Activated CD8-positive, alpha-beta memory T cell treated with anti-CD3 and anti-CD28 coated beads, Interleukin-2, amount 50 U/mL, for 1 hour (primary cell): ENCODE measurements around the gene GRIK2.

Experiments used
- DNase-seq: peaks from one replicate; pipeline ENCODE4 v3.0.0-alpha.2; 2020; ENCODE audit errors: extremely low read depth

The GRIK2 gene

DNA sequence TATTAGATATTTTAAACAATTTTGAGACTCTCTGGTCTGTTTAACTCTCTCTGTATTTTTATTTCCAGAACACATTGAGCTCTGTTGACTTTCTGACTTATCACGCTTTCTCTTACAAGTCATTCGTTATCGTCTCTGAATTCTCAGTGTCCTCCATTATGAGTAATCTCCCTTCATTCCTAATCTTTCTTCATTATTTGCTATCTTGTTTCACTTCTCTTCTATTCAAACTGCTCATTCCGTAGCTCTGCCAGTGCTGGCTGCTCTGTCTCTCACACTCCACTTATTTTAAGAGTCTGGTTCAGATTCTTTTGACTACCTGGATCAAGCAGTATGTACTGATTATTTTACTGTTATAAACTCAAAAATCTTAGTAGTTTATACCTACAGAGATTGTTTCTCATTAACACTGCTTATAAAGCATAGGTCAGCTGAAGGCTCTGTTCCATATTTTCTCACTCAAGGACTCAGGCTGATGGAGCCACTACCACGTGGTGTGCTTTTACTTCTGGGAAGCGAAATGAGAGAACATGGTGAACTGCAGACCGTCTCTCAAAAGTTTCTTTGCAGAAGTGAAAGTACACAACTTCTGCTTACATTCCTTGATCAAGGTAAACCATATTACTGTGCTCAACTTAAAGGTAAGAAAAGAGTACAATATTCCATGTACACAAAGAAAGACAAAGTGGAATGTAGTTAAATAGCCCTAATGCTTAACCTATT lies 485.2 kb downstream of the GRIK2 start:
- DNase-seq = no peak

DNA sequence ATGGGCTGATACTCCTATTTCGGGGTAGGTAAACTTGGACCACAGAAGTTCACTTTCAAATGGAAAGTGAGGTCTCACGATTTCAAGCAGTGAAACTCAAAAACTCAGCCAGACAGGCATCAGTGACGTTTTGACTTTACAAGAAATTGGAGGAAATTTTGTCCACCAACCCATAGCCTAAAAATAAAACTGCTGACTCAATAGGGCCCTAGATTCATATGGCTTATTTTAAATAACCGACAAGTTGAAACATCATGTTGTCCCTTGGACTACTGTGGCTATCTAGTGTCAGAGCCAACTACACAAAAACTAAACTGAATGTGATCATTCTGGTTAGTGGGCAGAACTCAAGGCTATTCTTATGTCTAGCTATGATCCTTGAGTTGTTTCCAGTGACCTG lies 486.3 kb downstream of the GRIK2 start:
- DNase-seq = no peak

DNA sequence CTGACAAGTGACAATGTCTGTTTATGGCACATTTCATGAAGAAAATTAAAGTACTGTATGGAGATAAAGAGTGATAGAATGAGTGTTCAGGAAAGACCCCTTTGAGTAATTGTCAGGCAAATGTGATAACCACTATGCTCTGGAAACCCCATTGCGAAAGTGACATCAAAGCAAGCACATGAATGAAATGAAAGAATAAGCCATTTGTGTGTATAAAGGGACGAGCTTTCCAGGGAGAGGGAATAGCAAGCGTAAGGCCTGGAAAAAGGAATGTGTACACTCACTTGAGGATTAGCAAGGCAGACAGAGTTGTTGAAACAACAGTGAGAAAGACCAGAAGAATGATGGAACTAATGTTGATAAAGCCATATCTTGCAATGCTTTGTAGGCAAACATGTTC lies 490.0 kb downstream of the GRIK2 start:
- DNase-seq = no peak

DNA sequence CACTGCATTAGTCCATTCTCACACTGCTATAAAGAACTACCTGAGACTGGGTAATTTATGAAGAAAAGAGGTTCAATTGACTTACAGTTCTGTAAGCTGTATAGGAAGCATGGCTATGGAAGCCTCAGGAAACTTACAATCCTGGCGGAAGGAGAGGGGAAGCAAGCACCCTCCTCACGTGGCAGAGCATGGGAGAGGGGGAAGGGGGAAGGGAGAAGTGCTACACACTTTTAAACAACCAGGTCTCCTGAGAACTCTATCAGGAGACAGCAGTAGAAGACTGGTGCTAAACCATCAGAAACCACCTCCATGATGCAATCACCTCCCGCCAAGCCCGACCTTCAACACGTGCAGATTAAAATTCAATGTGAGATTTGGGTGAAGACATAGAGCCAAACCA lies 494.0 kb downstream of the GRIK2 start:
- DNase-seq = no peak

DNA sequence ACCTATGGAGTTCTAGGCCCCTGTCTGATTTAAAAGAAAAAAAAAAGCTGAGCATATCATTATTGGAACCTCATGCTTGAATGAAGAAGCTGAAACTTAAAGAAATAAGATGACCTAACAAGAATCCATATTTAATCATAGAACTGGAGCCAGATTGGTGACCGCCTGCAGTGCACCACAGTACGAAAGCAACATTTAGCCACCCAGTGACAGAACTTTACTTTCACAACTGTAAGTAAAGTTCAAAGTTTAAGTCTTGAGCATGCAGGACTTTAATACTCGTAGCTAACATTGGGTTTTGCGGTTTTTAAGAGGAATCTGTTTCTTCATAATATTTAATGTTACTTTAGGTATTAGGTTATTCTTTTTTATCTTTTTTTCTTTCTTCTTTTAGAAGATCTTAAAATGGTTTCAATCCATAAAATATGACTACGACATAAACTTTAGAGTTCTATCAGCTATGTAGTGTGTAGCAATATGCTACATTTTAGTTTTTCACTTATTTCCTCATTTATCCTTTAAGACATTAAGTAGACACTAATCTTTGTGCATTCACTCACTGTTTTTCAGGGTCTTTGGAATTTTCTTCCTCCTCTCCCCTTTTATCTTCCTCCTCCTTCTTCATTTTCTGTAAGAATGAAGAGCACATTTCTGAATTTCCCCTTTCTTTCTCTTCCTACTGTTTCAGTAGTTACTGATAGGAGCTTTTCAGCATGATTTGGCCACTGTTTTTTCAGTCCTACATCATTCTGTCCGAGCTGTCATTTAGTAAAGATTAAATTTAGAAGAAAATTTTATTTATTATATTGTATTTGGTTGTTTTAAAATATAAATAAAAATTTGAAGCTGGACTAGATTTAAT lies 514.1 kb downstream of the GRIK2 start:
- DNase-seq = no peak

- DNase-seq = no peak
Measured at GRCh38 chr6:101909366-101909765, 515.9 kb downstream of the GRIK2 start.

DNA sequence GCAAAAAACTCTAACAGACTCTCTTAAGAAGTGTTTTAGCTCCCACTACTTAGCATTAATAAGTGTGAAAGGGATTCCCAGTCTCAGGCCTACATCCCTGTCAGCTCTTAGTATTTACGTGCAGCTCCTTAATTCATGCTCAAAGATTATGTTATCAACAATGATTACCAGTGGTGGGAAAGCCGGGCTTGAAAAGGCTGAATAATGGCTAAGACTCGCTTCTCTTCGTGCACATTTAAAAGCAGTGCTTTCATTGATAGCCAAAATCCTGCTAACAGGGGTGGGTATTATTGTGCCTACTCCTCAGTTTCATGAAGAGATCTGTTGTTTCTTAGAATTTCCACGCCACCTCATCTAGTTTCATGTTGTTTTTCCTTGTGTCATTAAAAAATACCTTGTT lies 518.8 kb downstream of the GRIK2 start:
- no peak for DNase-seq

DNA sequence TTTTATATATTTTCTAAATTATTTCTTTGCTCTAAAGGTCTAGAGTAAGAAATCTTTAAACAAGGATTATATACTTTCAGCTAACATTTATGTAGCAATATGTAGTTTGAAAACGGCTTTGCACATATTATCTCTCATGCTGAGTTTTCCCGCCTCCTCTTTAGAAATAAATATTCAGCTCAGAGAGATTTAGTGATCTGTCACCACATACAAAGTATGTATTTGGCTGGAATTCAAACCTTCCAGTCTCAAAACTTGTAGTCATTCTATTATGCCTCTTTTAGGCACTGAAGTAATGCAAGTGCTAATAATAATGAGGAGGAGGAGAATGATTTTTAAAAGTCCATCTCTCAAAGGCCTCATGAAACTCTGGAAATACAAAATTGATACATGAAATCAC lies 525.0 kb downstream of the GRIK2 start:
- no peak for DNase-seq

DNA sequence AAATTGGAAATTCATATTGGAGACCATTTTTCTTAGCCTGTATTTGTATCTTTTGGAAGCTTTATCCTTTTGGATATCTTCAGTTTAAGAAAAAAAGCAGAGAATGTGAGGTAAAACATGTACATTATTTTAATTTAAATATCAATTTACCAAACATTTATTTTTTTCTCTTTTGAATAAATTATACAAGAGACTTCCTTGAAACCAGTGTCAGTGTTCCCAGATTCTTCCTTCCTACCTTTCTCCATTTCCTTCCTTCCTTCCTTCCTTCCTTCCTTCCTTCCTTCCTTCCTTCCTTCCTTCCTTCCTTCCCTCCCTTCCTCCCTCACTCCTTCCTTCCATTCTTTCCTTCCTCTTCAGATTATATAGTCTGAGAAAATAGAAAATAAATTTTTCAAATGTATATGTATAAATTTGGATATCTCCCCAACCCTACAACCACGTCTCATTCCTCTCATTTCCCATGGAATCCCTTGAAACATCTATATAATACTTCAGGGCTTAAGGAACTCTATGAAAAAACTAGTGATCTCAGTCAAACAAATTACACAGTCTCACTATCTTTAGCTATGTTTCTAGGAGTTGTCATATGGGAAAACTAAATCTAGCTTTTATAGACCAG lies 528.4 kb downstream of the GRIK2 start:
- DNase-seq = no peak

DNA sequence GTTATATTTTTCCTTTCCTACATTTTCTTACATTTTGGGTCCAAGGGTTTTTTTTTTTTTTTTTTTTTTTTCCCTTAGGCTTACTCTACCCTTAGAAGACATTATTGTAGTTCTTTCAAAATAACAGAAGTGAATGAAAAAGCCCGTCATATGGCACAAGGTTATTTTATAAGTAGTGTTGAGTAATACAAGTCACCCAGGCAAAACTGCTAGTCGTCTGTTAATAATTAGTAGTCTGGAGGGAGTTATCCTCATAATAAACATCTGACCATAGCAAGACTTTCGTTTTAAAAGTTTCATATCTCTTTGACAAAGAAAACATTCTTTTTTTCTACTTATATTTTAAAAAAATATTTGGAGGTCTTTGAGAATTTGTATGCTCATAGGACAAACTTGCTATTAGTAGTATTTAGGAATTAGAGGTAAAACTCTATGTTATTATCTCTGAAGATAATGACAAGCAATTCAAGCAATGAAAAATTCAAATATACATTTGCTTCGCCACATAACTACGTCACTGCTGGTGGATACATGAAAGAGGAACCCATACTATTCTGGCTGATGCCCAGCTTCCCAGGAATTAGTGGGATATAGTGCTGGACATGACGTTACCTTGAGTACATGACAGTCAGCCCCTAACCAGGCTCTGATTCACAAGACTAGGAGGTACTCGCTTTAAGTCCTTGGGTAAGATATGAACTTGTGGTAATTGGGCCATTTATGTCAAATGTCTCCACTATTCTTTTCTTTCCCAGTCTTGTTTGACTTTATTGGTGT lies 532.8 kb downstream of the GRIK2 start:
- DNase-seq = no peak

DNA sequence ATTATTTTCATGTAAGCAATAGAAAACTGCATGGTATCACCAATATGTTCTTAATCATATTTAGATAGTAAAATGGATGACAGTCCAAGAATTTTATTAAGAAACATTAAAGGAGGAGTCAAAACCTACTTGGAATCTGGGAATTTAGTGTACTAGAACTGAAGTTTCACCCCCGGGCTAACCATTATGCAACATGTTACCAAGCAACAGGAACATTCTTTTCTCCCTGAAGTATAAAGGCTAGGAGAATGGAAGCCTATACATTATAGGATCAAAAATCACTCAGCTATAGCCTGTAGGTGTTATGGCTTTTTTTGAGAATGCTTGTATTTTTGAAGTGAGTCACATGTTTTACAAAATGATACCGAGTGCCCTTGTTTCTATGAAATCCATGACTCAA lies 538.3 kb downstream of the GRIK2 start:
- DNase-seq = no peak

DNA sequence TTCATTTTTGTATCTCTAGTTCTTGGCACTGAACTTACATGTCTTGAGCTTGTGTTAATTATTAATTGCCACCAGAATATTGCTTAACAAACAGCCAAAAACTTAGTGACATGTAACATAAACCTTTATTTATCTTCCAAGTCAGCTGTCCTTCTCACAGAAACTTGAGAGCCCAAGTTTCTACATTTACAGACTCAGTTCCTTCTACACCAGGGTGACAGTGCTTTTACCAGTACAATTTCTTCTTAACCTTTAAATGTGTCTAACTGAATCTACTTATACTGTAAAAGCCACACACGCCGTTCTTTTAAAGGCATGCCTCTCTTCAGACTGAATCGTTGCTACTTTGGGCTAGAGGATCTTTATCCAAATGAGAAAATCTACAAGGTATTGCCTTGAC lies 539.2 kb downstream of the GRIK2 start:
- DNase-seq = no peak

- DNase-seq = no peak
Measured at GRCh38 chr6:101935732-101936131, 542.2 kb downstream of the GRIK2 start.

DNA sequence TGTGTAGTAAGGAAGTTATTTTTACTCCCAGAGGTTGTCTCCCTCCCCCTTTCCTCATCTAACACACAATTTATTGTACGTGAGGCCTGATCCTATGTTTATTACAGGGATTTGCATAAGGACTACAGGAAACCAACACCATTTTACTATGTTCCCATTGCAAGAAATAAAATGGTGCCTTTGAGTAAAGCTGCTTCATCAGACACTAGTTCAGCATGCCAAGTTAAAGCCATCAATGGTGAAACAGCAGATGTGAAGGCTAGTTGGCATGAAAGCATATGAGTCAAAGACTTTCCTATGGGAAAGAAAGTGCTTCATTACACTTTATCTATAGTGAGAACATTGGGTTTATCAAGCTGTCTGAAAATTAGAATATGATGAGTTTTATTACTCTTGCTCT lies 543.0 kb downstream of the GRIK2 start:
- no peak for DNase-seq

DNA sequence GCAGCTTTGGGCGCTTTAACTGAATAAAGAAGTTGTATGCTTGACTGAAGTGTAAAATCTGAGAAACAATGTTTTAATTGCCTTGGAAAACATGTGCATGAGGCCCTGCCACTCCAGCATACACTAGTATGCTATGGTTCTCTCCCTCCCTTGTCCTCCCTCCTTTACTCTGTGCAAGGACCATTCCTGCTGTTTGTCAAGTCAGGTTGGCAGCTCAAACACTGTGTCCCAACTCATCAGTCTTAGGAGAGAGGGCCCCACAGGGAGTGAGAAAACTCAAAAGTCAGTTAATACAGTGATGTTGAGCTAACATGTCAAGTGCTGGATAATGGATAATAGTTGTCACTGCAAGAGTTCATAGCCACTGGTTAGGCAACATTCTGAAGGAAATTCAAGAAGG lies 543.6 kb downstream of the GRIK2 start:
- no peak for DNase-seq

- DNase-seq = no peak
Measured at GRCh38 chr6:101940391-101940790, 546.9 kb downstream of the GRIK2 start.

- DNase-seq = no peak
Measured at GRCh38 chr6:101956961-101957360, 563.5 kb downstream of the GRIK2 start.

DNA sequence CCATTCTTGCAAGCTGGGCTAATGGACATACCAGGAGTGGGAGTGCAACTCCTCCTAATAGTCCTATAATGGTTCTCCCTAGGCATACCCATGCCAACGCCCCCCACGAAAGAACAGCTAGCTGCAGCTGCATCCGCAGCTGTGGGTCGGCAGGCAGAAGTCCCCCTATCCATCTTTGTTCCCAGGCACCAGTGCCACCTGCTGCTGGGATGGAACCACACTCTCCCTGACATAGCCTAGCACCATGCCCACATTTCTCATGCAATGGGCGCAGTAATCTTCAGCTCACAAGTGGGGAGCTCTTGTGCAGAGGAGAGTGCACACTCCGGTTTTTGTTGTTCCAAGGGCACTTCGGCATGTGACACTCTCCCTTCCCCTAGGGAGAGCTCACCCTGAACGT lies 567.8 kb downstream of the GRIK2 start:
- no peak for DNase-seq

DNA sequence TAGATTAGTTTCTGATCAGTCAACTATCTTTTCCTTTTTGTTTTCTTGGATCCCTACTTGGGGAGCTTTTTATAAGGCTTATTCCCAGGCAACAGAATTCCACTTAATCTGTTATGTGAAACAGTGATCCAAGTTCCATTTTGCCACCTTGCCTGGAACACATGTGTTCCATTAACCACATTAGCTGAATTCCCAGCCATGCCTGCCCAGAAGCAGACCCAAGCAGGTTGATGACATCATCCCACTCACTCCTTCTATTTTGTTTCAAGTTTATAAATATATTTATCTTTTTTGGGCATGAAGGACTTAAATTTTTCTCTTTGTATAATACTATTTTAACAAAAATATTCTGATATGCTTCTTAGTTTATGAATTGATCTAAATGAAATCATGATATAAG lies 587.4 kb downstream of the GRIK2 start:
- no peak for DNase-seq

DNA sequence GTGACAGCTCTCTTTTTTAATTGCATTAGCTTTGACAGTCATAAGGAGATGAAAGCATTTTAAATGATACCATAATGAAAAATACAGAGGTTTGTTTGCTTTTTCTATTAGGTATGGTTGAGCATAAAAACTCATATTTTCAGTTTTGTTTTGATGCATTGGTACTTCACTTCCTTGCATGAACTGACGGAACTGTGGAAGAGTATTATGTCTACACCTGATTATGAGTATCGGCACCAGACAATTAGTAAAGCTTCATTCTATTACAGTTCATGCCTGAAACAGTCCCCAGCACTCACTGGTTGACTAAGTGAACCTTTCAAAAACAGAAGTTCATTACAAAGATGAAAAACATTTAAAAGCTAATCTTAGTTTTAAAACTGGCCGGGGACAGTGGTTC lies 593.0 kb downstream of the GRIK2 start:
- no peak for DNase-seq

DNA sequence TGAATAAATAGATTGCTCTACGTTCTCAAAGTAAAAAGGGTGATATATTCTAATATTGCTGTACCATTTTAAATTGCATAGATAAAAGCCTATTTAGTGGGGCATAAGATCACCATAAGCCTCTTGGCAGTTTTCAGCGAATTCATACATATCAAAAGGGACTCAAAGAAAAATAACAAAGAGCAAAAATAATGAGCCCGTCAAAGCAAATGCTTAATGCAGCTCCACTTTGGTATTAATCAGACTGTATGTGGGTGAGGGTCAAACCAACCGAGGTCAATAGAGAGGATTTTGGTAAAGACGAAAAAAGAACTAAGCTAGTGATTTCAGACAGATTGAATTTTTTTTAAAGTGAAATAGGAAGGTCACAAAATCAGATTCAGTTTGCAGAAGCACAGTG lies 598.8 kb downstream of the GRIK2 start:
- no peak for DNase-seq

DNA sequence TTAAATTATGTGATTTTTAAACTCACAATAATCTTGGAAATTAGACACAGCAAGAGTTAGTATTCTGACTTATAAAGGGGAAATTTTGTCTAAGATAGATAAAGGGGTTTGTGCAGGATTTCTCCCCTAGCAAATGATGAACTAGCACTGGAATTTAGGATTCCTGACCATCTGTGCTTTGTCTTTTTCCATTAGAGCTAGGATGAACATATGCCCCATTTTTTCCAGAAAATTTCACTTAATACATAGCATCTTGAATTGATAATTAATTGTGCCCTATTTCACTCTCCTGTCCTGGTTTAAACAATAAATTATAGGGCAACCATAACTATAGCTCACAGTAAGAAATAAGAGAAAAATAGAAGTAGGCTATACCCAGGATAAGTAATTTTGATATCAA lies 601.0 kb downstream of the GRIK2 start:
- no peak for DNase-seq
